ENCODE results near the gene FCER2. TPM values are rescaled to one million over a fixed set of nuclear protein-coding genes. Genes with fewer than 3 reads are reported as not detected.

FCER2 gene
- total RNA-seq, 4 donors from 2014 or later = 0.49 to 0.88 (median 0.68) TPM; not detected in 1

- TF ChIP-seq CTCF (IDR thresholded peaks at IDR 0.05; ENCODE audit: low read depth) = no peak
These were observed 29.3 kb upstream of the FCER2 start for GRCh38 chr19:7731218-7731595.

- TF ChIP-seq CTCF (IDR thresholded peaks at IDR 0.05; ENCODE audit: low read depth) = no peak
These were observed 28.6 kb upstream of the FCER2 start for GRCh38 chr19:7730286-7731217.

DNA sequence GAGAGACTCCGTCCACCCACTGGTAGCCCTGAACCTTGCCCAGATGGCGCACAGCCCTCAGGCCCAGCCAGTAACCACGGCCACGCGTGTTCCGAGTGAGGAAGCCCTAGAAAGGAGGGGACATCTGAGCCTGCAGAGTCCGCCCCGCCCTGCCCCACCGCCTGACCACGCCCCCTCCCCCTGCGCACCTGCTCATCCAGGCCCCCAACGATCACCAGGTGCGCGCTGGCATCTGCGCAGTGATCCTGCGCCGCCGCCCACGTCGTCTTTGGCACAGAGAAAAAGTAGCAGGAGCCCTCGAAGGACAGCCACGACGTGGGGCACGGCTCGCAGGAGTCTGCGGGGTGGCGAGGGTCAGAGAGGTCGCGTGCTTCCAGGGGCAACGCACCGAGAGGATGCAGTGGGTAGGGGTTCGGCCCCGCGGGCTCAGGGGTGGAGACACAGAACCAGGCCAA is 27.9 kb upstream of the FCER2 start:
- no peak for TF ChIP-seq CTCF (IDR thresholded peaks at IDR 0.05; ENCODE audit: low read depth)

DNA sequence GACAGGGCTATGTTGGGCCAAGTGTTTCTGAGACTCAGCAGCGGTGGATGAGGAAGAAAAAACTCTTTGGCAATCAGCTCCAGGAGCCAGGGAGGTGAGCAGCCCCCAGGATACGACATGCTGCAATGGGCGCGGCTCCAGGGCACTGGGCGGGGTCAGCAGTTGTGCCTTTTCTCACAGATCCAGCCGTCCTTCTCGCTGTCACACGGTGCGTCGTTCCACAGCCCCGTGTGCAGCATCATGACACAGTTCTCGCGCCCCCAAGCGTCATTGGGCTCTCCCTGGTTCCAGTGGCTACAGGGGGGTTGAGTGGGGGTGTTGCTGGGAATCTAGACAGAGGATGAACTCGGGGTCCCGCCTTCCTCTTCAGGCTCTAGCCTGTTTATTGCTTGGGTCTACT is 27.3 kb upstream of the FCER2 start:
- TF ChIP-seq CTCF (IDR thresholded peaks at IDR 0.05; ENCODE audit: low read depth) = no peak

DNA sequence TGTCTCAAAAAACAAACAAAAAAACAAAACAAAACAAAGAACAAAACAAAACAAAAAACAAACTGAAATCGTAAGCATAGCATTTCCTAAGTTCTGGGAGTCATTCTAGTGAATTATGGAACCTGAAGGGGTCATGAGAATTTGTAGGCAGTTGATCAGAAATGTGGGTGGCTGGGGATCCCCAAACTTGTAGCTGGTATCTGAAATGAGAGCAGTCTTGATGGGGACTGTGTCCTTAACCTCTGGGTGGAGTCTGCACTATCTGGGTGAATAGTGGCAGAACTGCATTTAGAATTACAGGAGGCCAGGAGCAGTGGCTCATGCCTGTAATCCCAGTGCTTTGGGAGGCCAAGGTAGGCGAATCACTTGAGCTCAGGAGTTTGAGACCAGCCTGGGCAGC is 23.9 kb upstream of the FCER2 start:
- no peak for TF ChIP-seq CTCF (IDR thresholded peaks at IDR 0.05; ENCODE audit: low read depth)

DNA sequence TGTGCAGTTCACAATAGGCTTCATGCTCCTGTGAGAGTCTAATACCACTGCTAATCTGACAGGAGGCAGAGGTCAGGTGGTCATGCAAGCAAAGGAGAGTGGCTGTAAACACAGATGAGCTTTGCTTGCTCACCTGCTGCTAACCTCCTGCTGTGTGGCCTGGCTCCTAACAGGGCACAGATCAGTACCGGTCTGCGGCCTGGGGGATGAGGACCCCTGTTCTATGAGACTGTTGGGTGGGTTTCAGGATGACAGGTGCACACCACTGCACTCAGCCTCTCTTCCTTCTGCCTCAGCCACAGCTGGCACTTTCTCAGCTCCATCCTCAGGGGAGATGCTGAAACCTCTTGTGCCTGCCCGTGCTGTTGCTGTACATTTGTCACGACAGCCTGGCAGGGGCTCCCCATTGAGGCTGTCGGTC is 20.3 kb upstream of the FCER2 start:
- TF ChIP-seq CTCF (IDR thresholded peaks at IDR 0.05; ENCODE audit: low read depth) = no peak

DNA sequence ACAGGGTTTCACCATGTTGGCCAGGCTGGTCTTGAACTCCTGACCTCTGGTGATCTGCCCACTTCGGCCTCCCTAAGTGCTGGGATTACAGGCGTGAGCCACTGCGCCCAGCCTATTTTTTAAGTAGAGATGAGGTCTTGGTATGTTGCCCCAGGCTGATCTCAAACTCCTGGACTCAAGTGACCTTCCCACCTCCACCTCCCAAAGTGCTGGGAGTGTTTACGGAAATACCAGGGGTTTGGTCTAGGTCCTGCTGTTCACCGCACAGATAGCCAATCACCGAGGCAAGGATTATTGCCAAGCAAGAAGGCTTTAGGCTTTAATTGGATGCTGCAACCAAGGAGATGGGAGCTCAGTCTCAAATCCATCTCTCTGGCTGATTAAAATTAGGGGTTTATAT is 18.4 kb upstream of the FCER2 start:
- TF ChIP-seq CTCF (IDR thresholded peaks at IDR 0.05; ENCODE audit: low read depth) = no peak

Data from subcutaneous adipose tissue (tissue), 4 donors.